Smooth muscle cell (in vitro differentiated cells): Measurements from ENCODE around the gene BTG4. TPM values are rescaled to one million over a fixed set of nuclear protein-coding genes. Genes with fewer than 3 reads are reported as not detected.

Experiments
- DNase-seq: peaks from one replicate; lab custom pipeline; 2025; ENCODE audit not compliant: unreplicated experiment; lab: John Stamatoyannopoulos, UW
- H2AFZ ChIP-seq: fragments of 200-600 bp; sonication (generic); 2 replicates; pipeline ENCODE4 v1.6.0; 2016; ENCODE audit warnings: antibody characterized with exemption, low read depth, mild to moderate bottlenecking
- H3F3A ChIP-seq: fragments of 200-600 bp; sonication (generic); 2 replicates; pipeline ENCODE4 v1.6.0; 2017; ENCODE audit warnings: antibody characterized with exemption, low read depth
- H3K27ac ChIP-seq: fragments of 200-600 bp; sonication (generic); 2 replicates; pipeline ENCODE4 v1.5.1; 2016; ENCODE audit warnings: low read depth, mild to moderate bottlenecking
- H3K27me3 ChIP-seq: fragments of 200-600 bp; sonication (generic); 2 replicates; pipeline ENCODE4 v1.6.1; 2016; ENCODE audit warnings: low read depth, mild to moderate bottlenecking
- H3K36me3 ChIP-seq: fragments of 200-600 bp; sonication (generic); 2 replicates; pipeline ENCODE4 v1.5.1; 2016; ENCODE audit warnings: low read depth
- H3K4me1 ChIP-seq: fragments of 200-600 bp; sonication (generic); 2 replicates; pipeline ENCODE4 v1.5.1; 2016; ENCODE audit warnings: low read depth
- H3K4me2 ChIP-seq: fragments of 200-600 bp; sonication (generic); 2 replicates; pipeline ENCODE4 v1.6.0; 2016; ENCODE audit warnings: mild to moderate bottlenecking
- H3K4me3 ChIP-seq: fragments of 200-600 bp; sonication (generic); 2 replicates; pipeline ENCODE4 v1.5.1; 2016; ENCODE audit warnings: mild to moderate bottlenecking
- H3K79me2 ChIP-seq: fragments of 200-600 bp; sonication (generic); 2 replicates; pipeline ENCODE4 v1.6.0; 2016; ENCODE audit warnings: low read depth, mild to moderate bottlenecking
- H3K9ac ChIP-seq: fragments of 200-600 bp; sonication (generic); 2 replicates; pipeline ENCODE4 v1.6.0; 2016; ENCODE audit warnings: low read depth
- H3K9me3 ChIP-seq: fragments of 200-600 bp; sonication (generic); replicated peaks from 2 replicates; pipeline ENCODE4 v1.5.1; 2016; ENCODE audit warnings: low read depth
- H4K20me1 ChIP-seq: fragments of 200-600 bp; sonication (generic); 2 replicates; pipeline ENCODE4 v1.6.0; 2016; ENCODE audit warnings: low read depth
- WGBS: methylation state at CpG from one replicate; pipeline ENCODE4 v1.1.7; 2016; ENCODE audit warnings: low lambda C conversion rate; 5-methylcytosine and 5-hydroxymethylcytosine counted together
- polyA plus RNA-seq: library from polyadenylated mRNA; unstranded; fragments of >200 nt; fragmentation: Nextera tagmentation; extraction: Ambion mirVana; gene quantifications from 2 replicates; pipeline ENCODE4 v1.2.1, GENCODE V29; 2016
- total RNA-seq: library from RNA; depleted of rRNA; stranded (reverse); fragments of >200 nt; gene quantifications from 2 replicates; pipeline ENCODE4 v1.2.3, GENCODE V29; 2014
- TF ChIP-seq, protein P1 (sequence below): fragments of 200-600 bp; sonication (generic); IDR thresholded peaks from 2 replicates; pipeline ENCODE4 v1.5.1; 2017; ENCODE audit warnings: borderline replicate concordance, mild to moderate bottlenecking, antibody characterized with exemption; ENCODE audit not compliant: insufficient read depth, poor library complexity, severe bottlenecking

Gene BTG4
- total and polyA plus RNA-seq, 2 experiments from 2014 or later = 0.21 TPM; not detected in 1

DNA sequence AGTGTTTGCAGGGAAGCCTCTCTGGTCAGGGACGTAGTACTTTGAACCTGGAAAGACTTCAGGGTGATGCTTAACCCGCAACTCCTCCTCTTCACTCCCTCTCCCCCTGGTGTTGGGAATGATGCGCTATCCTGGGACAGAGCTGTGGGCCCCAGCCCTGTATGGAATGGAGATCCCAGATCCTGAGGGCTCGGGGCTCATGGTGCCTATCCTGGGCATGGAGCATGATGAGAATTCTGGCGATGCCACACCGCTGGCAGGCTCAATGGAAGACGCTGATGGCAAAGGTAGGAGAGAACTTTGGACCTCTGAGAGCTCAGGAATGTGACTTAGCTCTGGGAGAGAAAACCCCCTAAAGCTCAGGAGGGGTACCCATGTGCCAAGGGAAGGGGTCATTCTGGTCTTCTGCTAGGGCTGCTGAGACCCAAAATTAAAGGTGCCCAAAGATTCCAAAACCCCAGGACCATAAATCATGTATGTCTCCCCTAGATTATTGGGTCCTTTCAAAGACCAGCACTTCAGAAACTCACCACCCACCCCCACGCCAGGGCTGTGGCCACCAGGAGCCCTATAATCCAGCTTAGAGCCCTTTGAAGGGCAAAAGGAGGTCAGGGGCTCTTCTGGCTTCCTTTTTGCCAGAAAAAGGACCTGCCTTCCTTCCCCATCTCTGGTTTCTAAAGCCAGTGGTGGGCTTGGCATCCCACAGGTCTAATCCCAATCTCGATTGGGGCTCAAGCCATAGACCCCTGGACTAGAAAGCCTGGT lies 52.5 kb downstream of the BTG4 start:
- Histone ChIP-seq H3K4me3 (no peak overlapping the region), H3K27ac (no peak overlapping the region), H3K9ac (no peak overlapping the region), H3K36me3 (no peaks in the 10 kb centered on the region), H3K9me3 (no peaks in the 10 kb centered on the region), H3K79me2 (no peaks in the 10 kb centered on the region), H3F3A (no peaks in the 10 kb centered on the region), H4K20me1 (no peaks in the 10 kb centered on the region), H3K4me2 (no peak overlapping the region), H2AFZ (no peak overlapping the region), H3K4me1 (no peaks in the 10 kb centered on the region), H3K27me3 (no peaks in the 10 kb centered on the region)
- DNase-seq = no peak
- TF ChIP-seq, protein P1, sequence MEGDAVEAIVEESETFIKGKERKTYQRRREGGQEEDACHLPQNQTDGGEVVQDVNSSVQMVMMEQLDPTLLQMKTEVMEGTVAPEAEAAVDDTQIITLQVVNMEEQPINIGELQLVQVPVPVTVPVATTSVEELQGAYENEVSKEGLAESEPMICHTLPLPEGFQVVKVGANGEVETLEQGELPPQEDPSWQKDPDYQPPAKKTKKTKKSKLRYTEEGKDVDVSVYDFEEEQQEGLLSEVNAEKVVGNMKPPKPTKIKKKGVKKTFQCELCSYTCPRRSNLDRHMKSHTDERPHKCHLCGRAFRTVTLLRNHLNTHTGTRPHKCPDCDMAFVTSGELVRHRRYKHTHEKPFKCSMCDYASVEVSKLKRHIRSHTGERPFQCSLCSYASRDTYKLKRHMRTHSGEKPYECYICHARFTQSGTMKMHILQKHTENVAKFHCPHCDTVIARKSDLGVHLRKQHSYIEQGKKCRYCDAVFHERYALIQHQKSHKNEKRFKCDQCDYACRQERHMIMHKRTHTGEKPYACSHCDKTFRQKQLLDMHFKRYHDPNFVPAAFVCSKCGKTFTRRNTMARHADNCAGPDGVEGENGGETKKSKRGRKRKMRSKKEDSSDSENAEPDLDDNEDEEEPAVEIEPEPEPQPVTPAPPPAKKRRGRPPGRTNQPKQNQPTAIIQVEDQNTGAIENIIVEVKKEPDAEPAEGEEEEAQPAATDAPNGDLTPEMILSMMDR = peak; percentile 11
- WGBS = 82% methylated on average over 9 of the region's 9 CpGs

DNA sequence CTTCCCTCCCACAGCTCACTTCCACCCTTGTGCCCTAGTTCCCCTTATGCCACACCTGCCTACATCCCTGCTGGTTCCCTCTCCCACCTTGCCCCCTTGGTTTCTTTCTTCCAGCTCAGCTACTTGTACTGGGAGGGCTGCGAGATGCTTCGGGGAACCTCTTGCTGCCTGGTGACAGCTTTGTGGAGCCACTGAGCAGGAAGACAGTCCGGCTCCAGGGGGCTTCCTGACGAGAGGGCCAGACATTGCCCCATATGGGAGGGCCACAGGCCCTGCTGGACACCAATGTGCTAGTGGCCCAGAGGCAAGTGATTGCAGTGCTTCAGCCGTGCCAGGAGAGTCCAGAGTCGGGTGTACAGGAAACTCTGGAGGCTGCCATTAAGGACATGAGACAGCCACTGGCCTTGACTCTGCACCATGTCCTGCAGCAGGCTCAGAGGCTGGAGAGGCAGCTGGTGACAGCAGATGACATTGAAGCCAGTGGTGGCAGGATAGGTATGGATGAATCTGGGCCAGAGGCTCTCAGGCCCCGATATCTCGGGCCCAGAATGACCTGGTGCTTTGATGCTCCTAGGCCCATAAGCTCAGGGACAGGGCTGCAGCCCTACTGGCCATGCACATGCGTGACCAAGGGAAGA lies 54.3 kb downstream of the BTG4 start:
- Histone ChIP-seq H3K9me3 (no peaks in the 10 kb centered on the region), H3K27me3 (no peaks in the 10 kb centered on the region), H3K79me2 (no peaks in the 10 kb centered on the region), H2AFZ (no peak overlapping the region), H3K27ac (no peak overlapping the region), H3F3A (no peaks in the 10 kb centered on the region), H3K36me3 (no peaks in the 10 kb centered on the region), H3K4me1 (no peaks in the 10 kb centered on the region), H4K20me1 (no peaks in the 10 kb centered on the region), H3K4me3 (no peak overlapping the region), H3K4me2 (no peak overlapping the region), H3K9ac (no peak overlapping the region)
- TF ChIP-seq, protein P1 = no peak
- 90% methylated on average over 9 of the region's 9 CpGs for WGBS
- DNase-seq = no peak

DNA sequence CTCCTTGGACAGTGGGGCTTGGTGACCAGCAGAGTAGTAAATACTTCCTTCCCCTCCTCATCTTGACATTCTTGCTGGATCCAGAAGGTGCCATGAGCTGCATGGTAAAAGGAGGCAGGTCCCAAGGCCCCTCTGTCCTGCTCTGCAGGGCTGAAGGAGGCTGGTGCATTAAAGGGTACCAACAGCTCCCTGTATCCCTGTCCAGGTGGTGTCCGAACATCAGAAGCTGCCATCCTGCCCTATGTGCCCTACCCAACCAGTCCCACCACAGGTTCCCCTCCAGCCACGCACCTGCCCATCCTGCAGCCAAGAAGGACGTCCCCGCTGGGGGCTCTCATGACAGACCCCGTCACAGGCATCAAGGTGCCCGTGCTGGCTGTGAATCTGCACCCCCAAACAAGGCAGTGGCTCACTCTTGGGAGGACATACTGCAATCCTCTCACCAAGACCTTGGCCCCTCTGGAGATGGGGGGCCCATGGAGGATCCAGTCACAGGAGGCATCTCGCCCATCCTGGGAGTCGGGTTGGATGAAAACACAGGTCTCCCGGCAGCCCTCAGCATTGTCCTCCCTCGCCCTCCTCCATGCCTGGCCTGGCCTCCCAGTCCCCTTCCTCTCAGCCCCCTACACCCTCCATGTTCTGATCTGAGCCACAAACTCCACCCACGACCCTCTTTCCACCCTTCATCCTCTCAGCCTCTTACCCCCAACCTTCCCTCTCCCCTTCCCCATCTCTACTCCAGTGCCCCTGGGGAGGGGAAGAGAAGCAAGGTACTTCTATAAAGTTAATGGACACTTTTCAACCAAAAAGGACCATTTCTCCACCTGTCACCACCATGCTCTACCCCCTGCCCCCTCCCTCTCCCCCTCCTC lies 55.1 kb downstream of the BTG4 start:
- H3K79me2 ChIP-seq = no peaks in the 10 kb centered on the region
- no peaks in the 10 kb centered on the region for H3F3A ChIP-seq
- 90% methylated on average over 11 of the region's 11 CpGs for WGBS
- H3K4me3 ChIP-seq = no peak overlapping the region
- TF ChIP-seq, protein P1 = no peak
- no peaks in the 10 kb centered on the region for H3K4me1 ChIP-seq
- no peak overlapping the region for H2AFZ ChIP-seq
- no peak overlapping the region for H3K9ac ChIP-seq
- no peaks in the 10 kb centered on the region for H3K27me3 ChIP-seq
- no peak for DNase-seq
- no peaks in the 10 kb centered on the region for H4K20me1 ChIP-seq
- no peak overlapping the region for H3K27ac ChIP-seq
- no peaks in the 10 kb centered on the region for H3K36me3 ChIP-seq
- no peaks in the 10 kb centered on the region for H3K9me3 ChIP-seq
- no peak overlapping the region for H3K4me2 ChIP-seq
